ENCODE data around the gene PAX2. TPM values are rescaled to one million over a fixed set of nuclear protein-coding genes. Genes with fewer than 3 reads are reported as not detected.

PAX2 gene
- total RNA-seq, 4 donors from 2014 or later, result not detected

- ATAC-seq, result no peak
These were observed 74.0 kb downstream of the PAX2 start for GRCh38 chr10:100819424-100819823.

GRCh38 chr10:100823194-100823593 lies 77.8 kb downstream of the PAX2 start:
- no peak for ATAC-seq
- Histone ChIP-seq H3K4me1 (peaks cover 0 to 22% (median 18%) of the 10 kb centered on the region in 3 donors), H3K27me3 (peaks cover 100% of the 10 kb centered on the region), H3K36me3 (no peaks in the 10 kb centered on the region), H3K4me3 (no peak overlapping the region), H3K9me3 (no peaks in the 10 kb centered on the region), H3K27ac (no peak overlapping the region)
- 36 to 50% methylated on average over 3 of the region's 3 CpGs for WGBS, 2 donors (ENCODE audit: low coverage in 1 of 2)
- no peak for TF ChIP-seq POLR2AphosphoS5 (IDR thresholded peaks at IDR 0.05)
- no peak for TF ChIP-seq EP300 (IDR thresholded peaks at IDR 0.05)
- no peak for TF ChIP-seq POLR2A (IDR thresholded peaks at IDR 0.05)
- no peak for TF ChIP-seq CTCF (IDR thresholded peaks at IDR 0.05)

More at GRCh38 chr10:100819424-100819823, 74.0 kb downstream of the PAX2 start:
- Histone ChIP-seq H3K27ac (no peak overlapping the region), H3K27me3 (peaks cover 99% of the 10 kb centered on the region), H3K36me3 (no peaks in the 10 kb centered on the region), H3K9me3 (no peaks in the 10 kb centered on the region), H3K4me1 (no peaks in the 10 kb centered on the region), H3K4me3 (no peak overlapping the region)
- 83 to 96% methylated on average over 6 of the region's 6 CpGs for WGBS, 2 donors (ENCODE audit: low coverage in 1 of 2)
- TF ChIP-seq EP300 (IDR thresholded peaks at IDR 0.05) (no peak), POLR2AphosphoS5 (IDR thresholded peaks at IDR 0.05) (no peak), POLR2A (IDR thresholded peaks at IDR 0.05) (no peak), CTCF (IDR thresholded peaks at IDR 0.05) (no peak)

- H3K27me3 ChIP-seq, result peaks cover 100% of the 10 kb centered on the region
- no peak for ATAC-seq
These were observed 79.5 kb downstream of the PAX2 start for GRCh38 chr10:100824886-100825285.

GRCh38 chr10:100825325-100825875 lies 80.0 kb downstream of the PAX2 start:
- peaks cover 0 to 44% (median 32%) of the 10 kb centered on the region in 3 donors for H3K4me1 ChIP-seq
- no peaks in the 10 kb centered on the region for H3K36me3 ChIP-seq
- no peak overlapping the region for H3K4me3 ChIP-seq
- 0 to 14% methylated on average over 1 of the region's 2 CpGs for WGBS, 2 donors (ENCODE audit: low coverage in 1 of 2)
- H3K9me3 ChIP-seq, result no peaks in the 10 kb centered on the region
- TF ChIP-seq EP300 (IDR thresholded peaks at IDR 0.05) (no peak), POLR2AphosphoS5 (IDR thresholded peaks at IDR 0.05) (no peak), POLR2A (IDR thresholded peaks at IDR 0.05) (no peak), CTCF (IDR thresholded peaks at IDR 0.05) (no peak)
- peaks cover 100% of the 10 kb centered on the region for H3K27me3 ChIP-seq
- H3K27ac ChIP-seq, result no peak overlapping the region
- ATAC-seq, result no peak

More at GRCh38 chr10:100824886-100825285, 79.5 kb downstream of the PAX2 start:
- TF ChIP-seq CTCF (IDR thresholded peaks at IDR 0.05), result no peak
- TF ChIP-seq POLR2A (IDR thresholded peaks at IDR 0.05), result no peak
- TF ChIP-seq EP300 (IDR thresholded peaks at IDR 0.05), result no peak
- TF ChIP-seq POLR2AphosphoS5 (IDR thresholded peaks at IDR 0.05), result no peak
- Histone ChIP-seq H3K27ac (no peak overlapping the region), H3K4me1 (peaks cover 0 to 39% (median 32%) of the 10 kb centered on the region in 3 donors), H3K4me3 (no peak overlapping the region), H3K36me3 (no peaks in the 10 kb centered on the region), H3K9me3 (no peaks in the 10 kb centered on the region)
- 67% methylated on average over 1 of the region's 3 CpGs; no CpG with 5 or more reads in 1 of the 2 donors for WGBS, 2 donors (ENCODE audit: low coverage in 1 of 2)

GRCh38 chr10:100826031-100826651 lies 80.8 kb downstream of the PAX2 start:
- WGBS, 2 donors (ENCODE audit: low coverage in 1 of 2), result 1 to 6% methylated on average over 4 to 12 of the region's 27 CpGs
- ATAC-seq, result no peak
- Histone ChIP-seq H3K27ac (no peak overlapping the region), H3K36me3 (no peaks in the 10 kb centered on the region), H3K4me1 (peaks cover 0 to 45% (median 32%) of the 10 kb centered on the region in 3 donors), H3K9me3 (no peaks in the 10 kb centered on the region), H3K27me3 (peaks cover 100% of the 10 kb centered on the region), H3K4me3 (peak overlapping the region in 1 of 2 donors; percentile 51)
- TF ChIP-seq CTCF (IDR thresholded peaks at IDR 0.05) (no peak), POLR2AphosphoS5 (IDR thresholded peaks at IDR 0.05) (no peak), EP300 (IDR thresholded peaks at IDR 0.05) (no peak), POLR2A (IDR thresholded peaks at IDR 0.05) (no peak)
